ENCODE results near the gene TALDO1. TPM values are rescaled to one million over a fixed set of nuclear protein-coding genes. Genes with fewer than 3 reads are reported as not detected.

Gene TALDO1
- total RNA-seq, 1 experiment from 2014 or later, result 166 TPM

GRCh38 chr11:787084-787675 lies 39.9 kb downstream of the TALDO1 start:
- no peak for DNase-seq (ENCODE audit: low read depth)

- DNase-seq (ENCODE audit: low read depth), result no peak
These were observed 40.9 kb downstream of the TALDO1 start for GRCh38 chr11:788009-788640.

- no peak for DNase-seq (ENCODE audit: low read depth)
These were observed 42.0 kb downstream of the TALDO1 start for GRCh38 chr11:788953-789940.

GRCh38 chr11:789943-790342 lies 42.7 kb downstream of the TALDO1 start, which contains the start of gene CEND1:
Gene CEND1 (minus strand): TSS chr11:790090. CDS start chr11:788576, 1,514 bp downstream.
- DNase-seq (ENCODE audit: low read depth), result no peak

GRCh38 chr11:790721-791564 lies 43.7 kb downstream of the TALDO1 start:
- no peak for DNase-seq (ENCODE audit: low read depth)

- no peak for DNase-seq (ENCODE audit: low read depth)
These were observed 44.6 kb downstream of the TALDO1 start for GRCh38 chr11:791658-792534.

GRCh38 chr11:792535-792821 lies 45.2 kb downstream of the TALDO1 start:
- no peak for DNase-seq (ENCODE audit: low read depth)

GRCh38 chr11:792873-793272 lies 45.6 kb downstream of the TALDO1 start:
- no peak for DNase-seq (ENCODE audit: low read depth)

- no peak for DNase-seq (ENCODE audit: low read depth)
These were observed 46.3 kb downstream of the TALDO1 start for GRCh38 chr11:793556-793955.

GRCh38 chr11:794013-794765 lies 46.9 kb downstream of the TALDO1 start:
- DNase-seq (ENCODE audit: low read depth), result no peak

GRCh38 chr11:794766-795633 lies 47.7 kb downstream of the TALDO1 start:
- DNase-seq (ENCODE audit: low read depth), result no peak

GRCh38 chr11:795634-796564 lies 48.6 kb downstream of the TALDO1 start:
- DNase-seq (ENCODE audit: low read depth), result peak; percentile 88

- no peak for DNase-seq (ENCODE audit: low read depth)
These were observed 49.5 kb downstream of the TALDO1 start for GRCh38 chr11:796565-797295.

- DNase-seq (ENCODE audit: low read depth), result peak; percentile 72
These were observed 50.2 kb downstream of the TALDO1 start for GRCh38 chr11:797296-798092.

GRCh38 chr11:798093-798713 lies 50.9 kb downstream of the TALDO1 start, which contains the start of gene SLC25A22:
Gene SLC25A22 (minus strand): TSS chr11:798281. CDS start chr11:795006, 3,275 bp downstream.
- peak; percentile 70 for DNase-seq (ENCODE audit: low read depth)

Data from RPMI7951 (cell line).